Measurements from ENCODE around the gene SRBD1.

SRBD1 gene

DNA sequence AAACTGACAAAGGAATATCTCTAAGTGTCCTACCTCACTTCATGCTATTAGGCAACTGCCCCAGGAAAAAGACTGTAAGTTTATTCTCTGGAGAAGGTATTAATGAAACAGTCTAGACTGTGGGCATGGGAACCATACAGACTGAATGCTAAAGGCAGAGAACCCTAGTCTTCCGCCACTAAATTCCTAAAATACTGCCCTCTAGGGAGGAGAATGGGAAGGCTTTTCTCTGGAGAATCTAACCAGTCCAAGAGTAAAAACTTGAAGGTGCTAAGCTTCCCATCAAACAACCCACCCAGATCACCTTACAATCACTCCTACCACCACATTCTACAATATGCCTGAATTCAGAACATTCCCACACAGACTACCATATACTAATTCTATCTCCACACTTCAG is 3.4 kb downstream of the SRBD1 start:
- TF ChIP-seq, protein P1, sequence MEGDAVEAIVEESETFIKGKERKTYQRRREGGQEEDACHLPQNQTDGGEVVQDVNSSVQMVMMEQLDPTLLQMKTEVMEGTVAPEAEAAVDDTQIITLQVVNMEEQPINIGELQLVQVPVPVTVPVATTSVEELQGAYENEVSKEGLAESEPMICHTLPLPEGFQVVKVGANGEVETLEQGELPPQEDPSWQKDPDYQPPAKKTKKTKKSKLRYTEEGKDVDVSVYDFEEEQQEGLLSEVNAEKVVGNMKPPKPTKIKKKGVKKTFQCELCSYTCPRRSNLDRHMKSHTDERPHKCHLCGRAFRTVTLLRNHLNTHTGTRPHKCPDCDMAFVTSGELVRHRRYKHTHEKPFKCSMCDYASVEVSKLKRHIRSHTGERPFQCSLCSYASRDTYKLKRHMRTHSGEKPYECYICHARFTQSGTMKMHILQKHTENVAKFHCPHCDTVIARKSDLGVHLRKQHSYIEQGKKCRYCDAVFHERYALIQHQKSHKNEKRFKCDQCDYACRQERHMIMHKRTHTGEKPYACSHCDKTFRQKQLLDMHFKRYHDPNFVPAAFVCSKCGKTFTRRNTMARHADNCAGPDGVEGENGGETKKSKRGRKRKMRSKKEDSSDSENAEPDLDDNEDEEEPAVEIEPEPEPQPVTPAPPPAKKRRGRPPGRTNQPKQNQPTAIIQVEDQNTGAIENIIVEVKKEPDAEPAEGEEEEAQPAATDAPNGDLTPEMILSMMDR (IDR thresholded peaks at IDR 0.05) = peak; percentile 48
- no peak for TF ChIP-seq ZFX (IDR thresholded peaks at IDR 0.05; ENCODE audit: borderline replicate concordance)
- H3K27ac ChIP-seq = no peak overlapping the region

DNA sequence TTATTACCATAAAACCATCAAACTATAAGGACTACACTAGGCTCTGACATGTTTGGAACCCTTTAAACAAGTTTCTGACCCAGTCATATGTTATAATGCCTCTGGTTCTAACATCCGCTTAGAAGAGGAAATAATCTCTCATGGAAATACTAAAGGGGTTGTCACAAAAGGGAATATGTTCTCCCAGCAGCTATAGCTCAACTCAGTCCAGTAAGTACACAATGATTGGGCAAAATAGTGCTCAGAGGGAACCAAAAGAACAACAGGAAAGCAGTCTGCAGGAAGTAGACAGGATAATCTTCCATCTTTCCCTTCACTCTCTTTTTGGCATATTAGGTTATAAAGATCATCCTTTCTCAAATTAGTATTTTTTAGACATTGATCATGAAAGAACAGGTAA is 4.3 kb downstream of the SRBD1 start:
- TF ChIP-seq, protein P1 (IDR thresholded peaks at IDR 0.05) = no peak
- TF ChIP-seq ZFX (IDR thresholded peaks at IDR 0.05; ENCODE audit: borderline replicate concordance) = no peak
- no peak overlapping the region for H3K27ac ChIP-seq

DNA sequence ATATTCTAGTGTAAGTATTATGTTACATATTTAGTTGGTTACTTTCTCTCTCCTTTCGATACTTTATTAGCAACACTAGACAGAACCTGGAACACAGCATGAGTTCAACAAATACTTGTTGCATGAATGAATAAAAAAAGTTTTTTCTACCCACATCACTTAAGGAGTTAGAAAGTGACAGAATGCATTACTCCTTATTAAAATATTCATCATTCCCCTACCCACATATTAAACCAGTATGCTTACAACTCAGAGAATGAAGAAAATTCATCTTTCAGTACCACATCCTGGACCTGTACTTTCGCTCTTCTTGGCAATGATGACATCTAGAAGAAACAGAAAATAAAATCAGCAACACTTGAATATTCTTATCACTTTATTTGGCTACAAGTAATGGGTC is 6.0 kb downstream of the SRBD1 start:
- TF ChIP-seq, protein P1 (IDR thresholded peaks at IDR 0.05) = no peak
- no peak for TF ChIP-seq ZFX (IDR thresholded peaks at IDR 0.05; ENCODE audit: borderline replicate concordance)

DNA sequence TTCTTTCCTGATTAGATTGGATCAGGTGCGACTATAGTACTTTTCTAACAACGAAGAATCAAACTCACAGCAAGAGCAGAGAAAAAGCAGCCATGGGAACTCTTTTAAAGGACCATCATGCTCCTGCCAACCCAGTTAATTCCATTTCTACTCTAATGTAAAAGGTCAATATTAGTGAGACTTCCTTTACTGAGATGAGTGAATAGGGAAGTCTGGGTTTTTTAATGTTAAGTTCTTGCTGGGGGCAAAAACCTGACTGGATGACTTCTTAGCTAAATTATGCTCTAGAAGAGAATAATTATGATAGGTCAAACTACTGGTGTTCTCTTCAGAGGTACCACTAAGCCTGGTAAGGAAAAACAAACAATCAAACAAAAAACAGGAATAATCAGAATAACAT is 8.4 kb downstream of the SRBD1 start:
- TF ChIP-seq, protein P1 (IDR thresholded peaks at IDR 0.05) = no peak
- no peak for TF ChIP-seq ZFX (IDR thresholded peaks at IDR 0.05; ENCODE audit: borderline replicate concordance)
- H3K27ac ChIP-seq = no peak overlapping the region

More for the DNA sequence above, 6.0 kb downstream of the SRBD1 start:
- no peak overlapping the region for H3K27ac ChIP-seq

DNA sequence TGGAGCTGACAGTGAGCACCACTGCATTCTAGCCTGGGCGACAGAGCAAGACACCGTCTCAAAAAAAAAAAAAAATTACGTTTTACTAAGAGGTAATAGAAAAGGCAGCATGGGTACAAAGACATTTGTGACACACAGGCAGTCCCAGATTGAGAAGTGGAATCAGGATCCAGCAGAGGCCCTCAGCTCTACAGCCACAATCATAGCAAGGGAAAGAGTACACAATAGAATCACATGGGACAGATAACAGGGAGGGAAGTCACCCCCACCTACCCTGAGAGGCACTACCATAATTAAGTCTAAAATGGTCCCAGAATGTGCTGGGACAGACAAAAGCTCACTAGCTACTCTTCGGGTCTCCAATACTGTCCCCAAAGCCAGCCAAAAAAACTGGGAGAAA is 12.5 kb downstream of the SRBD1 start:
- H3K27ac ChIP-seq = no peak overlapping the region
- TF ChIP-seq ZFX (IDR thresholded peaks at IDR 0.05; ENCODE audit: borderline replicate concordance) = no peak
- TF ChIP-seq, protein P1 (IDR thresholded peaks at IDR 0.05) = no peak

DNA sequence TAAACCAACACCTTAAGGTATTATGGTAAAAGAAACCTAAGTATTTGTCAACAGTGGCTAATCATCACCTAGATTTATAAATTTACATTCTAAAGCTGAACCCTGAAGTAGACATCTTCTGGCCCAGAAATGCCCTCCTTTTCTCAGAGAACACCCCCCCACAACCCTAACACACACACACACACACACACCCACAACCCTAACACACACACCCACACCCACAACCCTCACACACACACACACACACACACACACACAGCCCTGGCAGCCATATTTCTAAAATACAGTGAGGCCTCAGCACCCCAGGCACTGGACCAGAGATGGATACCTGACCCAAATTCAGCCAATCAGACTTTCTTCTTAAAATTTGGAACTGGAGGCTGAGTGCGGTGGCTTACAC is 14.3 kb downstream of the SRBD1 start:
- H3K27ac ChIP-seq = no peak overlapping the region
- TF ChIP-seq, protein P1 (IDR thresholded peaks at IDR 0.05) = no peak
- TF ChIP-seq ZFX (IDR thresholded peaks at IDR 0.05; ENCODE audit: borderline replicate concordance) = no peak

DNA sequence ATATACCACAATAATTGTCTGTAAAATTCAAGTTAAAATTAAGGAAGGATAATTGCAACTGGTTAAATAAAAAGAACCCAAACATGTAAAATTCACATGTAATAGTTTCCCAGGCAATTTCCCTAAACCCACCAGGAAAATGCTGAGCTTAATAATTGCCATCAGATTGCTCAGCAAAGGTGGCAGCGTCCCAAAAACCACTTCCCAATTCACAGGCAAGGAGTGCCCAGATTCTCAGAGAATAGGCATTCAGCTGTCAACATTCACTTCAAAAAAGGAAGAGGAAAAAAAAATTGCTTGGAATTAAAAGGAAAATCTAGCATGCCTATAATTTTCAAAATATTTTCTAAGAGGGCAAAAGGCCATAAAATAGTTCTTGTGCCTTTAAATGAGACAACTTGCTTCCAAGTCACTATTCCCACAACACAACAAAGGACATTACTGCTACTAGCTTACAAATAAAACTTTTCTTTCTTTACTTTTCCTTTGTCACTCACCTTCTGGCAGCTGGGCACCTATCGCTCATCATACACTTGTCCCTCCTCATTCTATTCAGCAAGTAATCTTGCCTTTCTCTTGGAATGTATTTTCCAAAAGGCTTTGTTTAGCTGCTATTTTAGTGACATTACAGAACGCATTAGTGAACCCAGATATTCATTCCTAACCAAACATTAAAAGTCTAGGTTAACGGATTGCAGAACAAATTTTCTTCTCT is 15.2 kb downstream of the SRBD1 start:
- no peak overlapping the region for H3K27ac ChIP-seq
- TF ChIP-seq, protein P1 (IDR thresholded peaks at IDR 0.05) = no peak
- no peak for TF ChIP-seq ZFX (IDR thresholded peaks at IDR 0.05; ENCODE audit: borderline replicate concordance)

Data from 22Rv1 (cell line).